GM18508 (cell line): ENCODE results near the gene SLC39A5.
"Not testable (repeated sequence)": the region's sequence is repeated elsewhere in the genome, so short reads cannot be mapped to it uniquely, and the experiment has no call there.

ENCODE experiments used
- ATAC-seq: cut with Tn5 transposase; IDR thresholded peaks from one replicate; pipeline ENCODE4 v1.9.1; 2021; ENCODE audit warnings: moderate number of reproducible peaks; ENCODE audit not compliant: insufficient read depth, unreplicated experiment

The SLC39A5 gene

GRCh38 chr12:56267443-56268071, 37.7 kb downstream of the SLC39A5 start:
- ATAC-seq: no peak

GRCh38 chr12:56271031-56271430, 41.2 kb downstream of the SLC39A5 start:
- ATAC-seq: no peak

GRCh38 chr12:56272468-56272867, 42.6 kb downstream of the SLC39A5 start:
- not testable (repeated sequence) for ATAC-seq

GRCh38 chr12:56274299-56274698, 44.4 kb downstream of the SLC39A5 start:
- ATAC-seq: no peak

- ATAC-seq: no peak
Observed at GRCh38 chr12:56278905-56279304, 49.1 kb downstream of the SLC39A5 start.

GRCh38 chr12:56280849-56281248, 51.0 kb downstream of the SLC39A5 start:
- no peak for ATAC-seq

- no peak for ATAC-seq
Observed at GRCh38 chr12:56282030-56282429, 52.2 kb downstream of the SLC39A5 start.

- ATAC-seq: no peak
Observed at GRCh38 chr12:56282579-56282978, 52.7 kb downstream of the SLC39A5 start.

DNA sequence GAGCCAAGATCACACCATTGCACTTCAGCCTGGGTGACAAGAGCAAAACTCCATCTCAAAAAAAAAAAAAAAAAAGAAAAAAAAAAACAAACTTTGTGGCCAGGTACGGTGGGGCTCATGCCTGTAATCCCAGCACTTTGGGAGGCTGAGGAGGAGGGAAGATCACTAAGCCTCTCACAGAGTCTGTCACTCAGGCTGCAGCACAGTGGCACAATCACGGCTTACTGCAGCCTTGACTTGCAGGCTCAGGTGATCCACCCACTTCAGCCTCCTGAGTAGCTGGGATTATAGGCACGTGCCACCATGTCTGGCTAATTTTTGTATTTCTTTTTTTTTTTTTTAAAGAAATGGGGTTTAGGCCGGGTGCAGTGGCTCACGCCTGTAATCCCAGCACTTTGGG, 54.4 kb downstream of the SLC39A5 start:
- ATAC-seq: not testable (repeated sequence)

DNA sequence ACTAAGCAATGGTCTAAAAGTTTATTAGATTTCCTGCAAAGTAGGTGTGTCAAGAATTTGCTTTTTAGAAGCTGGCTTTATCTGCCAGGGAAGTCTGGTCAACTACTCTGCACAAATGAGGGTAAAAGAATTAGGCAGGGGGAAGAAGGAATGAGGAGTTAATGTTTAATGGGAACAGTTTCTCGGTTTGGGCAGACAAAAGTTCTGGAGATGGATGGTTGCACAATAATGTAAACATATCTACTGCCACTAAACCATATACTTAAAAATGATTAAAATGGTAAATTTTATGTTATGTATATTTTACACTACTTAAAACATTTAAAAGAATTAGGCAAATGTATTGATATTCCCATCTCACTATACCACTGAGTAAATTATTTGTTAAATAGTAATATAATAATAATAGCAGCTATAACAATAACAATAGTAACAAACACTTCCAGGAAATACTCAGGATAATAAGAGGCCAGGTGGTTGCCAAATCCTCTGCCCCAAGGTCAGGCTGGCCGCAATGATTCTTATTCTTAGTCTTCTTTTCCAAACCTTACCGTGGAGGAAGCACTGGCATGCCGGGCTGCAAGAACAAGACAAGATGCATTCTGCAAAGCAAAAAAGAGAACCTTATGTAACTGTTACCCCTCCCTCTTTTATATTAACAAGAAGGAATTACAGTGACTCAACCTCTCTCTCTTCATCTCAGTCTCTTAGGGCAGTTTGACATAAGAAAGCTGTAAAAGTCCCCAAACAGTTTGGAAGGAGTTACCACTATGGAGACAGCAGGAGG, 56.4 kb downstream of the SLC39A5 start:
- no peak for ATAC-seq
